Left ventricle myocardium inferior (tissue), 1 donor: ENCODE results near the gene FILIP1L. TPM values are rescaled to one million over a fixed set of nuclear protein-coding genes. Genes with fewer than 3 reads are reported as not detected.

ENCODE experiments used
- DNase-seq: peaks from one replicate; pipeline ENCODE4 v3.0.0-alpha.2; 2020
- H3K27ac ChIP-seq: fragments of 200-600 bp; replicated peaks from 2 replicates; pipeline ENCODE4 v1.8.0; 2021
- H3K27me3 ChIP-seq: fragments of 200-600 bp; 2 replicates; pipeline ENCODE4 v1.8.0; 2021; ENCODE audit warnings: low read depth
- H3K36me3 ChIP-seq: fragments of 200-600 bp; 2 replicates; pipeline ENCODE4 v1.8.0; 2021
- H3K4me1 ChIP-seq: fragments of 200-600 bp; 2 replicates; pipeline ENCODE4 v1.8.0; 2021
- H3K4me3 ChIP-seq: fragments of 200-600 bp; 2 replicates; pipeline ENCODE4 v1.8.0; 2021; ENCODE audit warnings: mild to moderate bottlenecking, moderate library complexity
- H3K9me3 ChIP-seq: fragments of 200-600 bp; replicated peaks from 2 replicates; pipeline ENCODE4 v1.8.0; 2021
- intact Hi-C: fragments of 100-400 bp; cut with micrococcal nuclease; formaldehyde crosslinking; loops from one replicate; pipeline ENCODE4 v1.11.0; 2022
- total RNA-seq: library from RNA; stranded (reverse); fragmentation: NEBNext Ultra II Directional; extraction: Animal tissue kit (Norgen Biotek cat#: 25700); gene quantifications from one replicate; pipeline ENCODE4 v1.2.1, GENCODE V29; 2021
- TF ChIP-seq, protein P1 (sequence below): fragments of 200-600 bp; IDR thresholded peaks from 2 replicates; pipeline ENCODE4 v1.8.0; 2021; ENCODE audit warnings: antibody characterized with exemption, mild to moderate bottlenecking, borderline replicate concordance
- donor health status: DM: no; HTN: yes; CAD: no; lungs with severe emphysema.

Gene FILIP1L
- total RNA-seq, 1 donor from 2014 or later = 84.9 TPM

GRCh38 chr3:100073714-100074307, 40.5 kb downstream of the FILIP1L start:
- Histone ChIP-seq H3K4me3 (no peak overlapping the region), H3K36me3 (no peaks in the 10 kb centered on the region), H3K4me1 (peaks cover 70% of the 10 kb centered on the region), H3K27me3 (no peaks in the 10 kb centered on the region), H3K27ac (peak overlapping the region; percentile 78), H3K9me3 (no peaks in the 10 kb centered on the region)
- DNase-seq = peak; percentile 27
- TF ChIP-seq, protein P1, sequence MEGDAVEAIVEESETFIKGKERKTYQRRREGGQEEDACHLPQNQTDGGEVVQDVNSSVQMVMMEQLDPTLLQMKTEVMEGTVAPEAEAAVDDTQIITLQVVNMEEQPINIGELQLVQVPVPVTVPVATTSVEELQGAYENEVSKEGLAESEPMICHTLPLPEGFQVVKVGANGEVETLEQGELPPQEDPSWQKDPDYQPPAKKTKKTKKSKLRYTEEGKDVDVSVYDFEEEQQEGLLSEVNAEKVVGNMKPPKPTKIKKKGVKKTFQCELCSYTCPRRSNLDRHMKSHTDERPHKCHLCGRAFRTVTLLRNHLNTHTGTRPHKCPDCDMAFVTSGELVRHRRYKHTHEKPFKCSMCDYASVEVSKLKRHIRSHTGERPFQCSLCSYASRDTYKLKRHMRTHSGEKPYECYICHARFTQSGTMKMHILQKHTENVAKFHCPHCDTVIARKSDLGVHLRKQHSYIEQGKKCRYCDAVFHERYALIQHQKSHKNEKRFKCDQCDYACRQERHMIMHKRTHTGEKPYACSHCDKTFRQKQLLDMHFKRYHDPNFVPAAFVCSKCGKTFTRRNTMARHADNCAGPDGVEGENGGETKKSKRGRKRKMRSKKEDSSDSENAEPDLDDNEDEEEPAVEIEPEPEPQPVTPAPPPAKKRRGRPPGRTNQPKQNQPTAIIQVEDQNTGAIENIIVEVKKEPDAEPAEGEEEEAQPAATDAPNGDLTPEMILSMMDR = no peak
- intact Hi-C loops = no loop called here

- intact Hi-C loops = no loop called here
- TF ChIP-seq, protein P1 = no peak
- Histone ChIP-seq H3K27me3 (no peaks in the 10 kb centered on the region), H3K36me3 (no peaks in the 10 kb centered on the region), H3K4me3 (no peak overlapping the region), H3K4me1 (peaks cover 75% of the 10 kb centered on the region), H3K27ac (peak overlapping the region; percentile 78), H3K9me3 (no peaks in the 10 kb centered on the region)
- DNase-seq = no peak
These were observed 41.1 kb downstream of the FILIP1L start for GRCh38 chr3:100073049-100073713.

- peak overlapping the region; percentile 78 for H3K27ac ChIP-seq
- H3K4me1 ChIP-seq = peaks cover 73% of the 10 kb centered on the region
- intact Hi-C loops = no loop called here
- H3K9me3 ChIP-seq = no peaks in the 10 kb centered on the region
- TF ChIP-seq, protein P1 = no peak
- H3K27me3 ChIP-seq = no peaks in the 10 kb centered on the region
- no peak overlapping the region for H3K4me3 ChIP-seq
- no peak for DNase-seq
- H3K36me3 ChIP-seq = no peaks in the 10 kb centered on the region
These were observed 41.8 kb downstream of the FILIP1L start for GRCh38 chr3:100072326-100073048.

DNA sequence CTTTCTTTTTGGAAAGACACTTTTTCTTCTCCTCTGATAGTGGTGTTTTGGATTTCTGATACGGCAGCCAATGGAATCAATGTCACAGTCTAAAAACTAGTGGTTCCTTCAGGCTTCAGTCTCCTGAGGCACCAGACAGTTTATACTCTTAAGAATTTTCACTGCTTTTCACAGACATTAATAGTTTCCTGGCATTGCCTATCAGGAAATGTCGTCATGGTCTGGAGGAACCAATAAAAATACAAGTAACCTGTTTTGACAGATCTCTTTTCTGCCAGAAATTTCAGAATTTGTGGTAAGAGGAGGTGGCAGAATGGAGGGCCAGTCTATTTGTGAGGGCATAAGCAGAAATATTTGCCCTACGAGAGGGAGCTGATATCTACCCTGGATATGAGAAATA, 44.8 kb downstream of the FILIP1L start:
- Histone ChIP-seq H3K4me3 (no peak overlapping the region), H3K9me3 (no peaks in the 10 kb centered on the region), H3K27ac (peak overlapping the region; percentile 12), H3K27me3 (no peaks in the 10 kb centered on the region), H3K4me1 (peaks cover 44% of the 10 kb centered on the region), H3K36me3 (no peaks in the 10 kb centered on the region)
- TF ChIP-seq, protein P1 = no peak
- intact Hi-C loops = loop anchor here (5.0 kb wide), 1 partner anchor 188 kb away; no protein-coding TSS in a partner anchor
- DNase-seq = no peak

GRCh38 chr3:100068826-100069225, 45.5 kb downstream of the FILIP1L start:
- no peaks in the 10 kb centered on the region for H3K27me3 ChIP-seq
- no peak overlapping the region for H3K4me3 ChIP-seq
- peaks cover 46% of the 10 kb centered on the region for H3K4me1 ChIP-seq
- no peaks in the 10 kb centered on the region for H3K9me3 ChIP-seq
- H3K27ac ChIP-seq = peak overlapping the region; percentile 12
- no peaks in the 10 kb centered on the region for H3K36me3 ChIP-seq
- TF ChIP-seq, protein P1 = peak; percentile 84
- peak; percentile 70 for DNase-seq
- intact Hi-C loops = loop anchor here (5.0 kb wide), 1 partner anchor 188 kb away; no protein-coding TSS in a partner anchor
